CD4-positive, alpha-beta memory T cell (primary cell): ENCODE data around the gene PTPRM. TPM values are rescaled to one million over a fixed set of nuclear protein-coding genes. Genes with fewer than 3 reads are reported as not detected.
A peak's percentile ranks its signal among the peaks of the same experiment; 100 is the strongest.

ENCODE experiments used
- CTCF ChIA-PET: fragments of 350-600 bp; sonication (Branson Sonifier 250); formaldehyde crosslinking; loops from one replicate; lab custom pipeline; 2021; ENCODE audit warnings: inconsistent platforms; ENCODE audit not compliant: partially characterized antibody; lab: Charles Lee
- POLR2A ChIA-PET: fragments of 350-600 bp; sonication (Branson Sonifier 250); formaldehyde crosslinking; loops from one replicate; lab custom pipeline; 2021; ENCODE audit not compliant: partially characterized antibody; lab: Charles Lee
- DNase-seq, 5 donors: peaks; one replicate each; pipeline versions ENCODE4 v3.0.0 to v3.0.0-alpha.2; 2020 to 2022; ENCODE audit warnings: mixed read lengths in 1 of 5
- H3K27ac ChIP-seq: one replicate; pipeline ENCODE4 v1.7.0; 2013; ENCODE audit warnings: low read depth, low read length
- H3K27me3 ChIP-seq: 2 replicates; pipeline ENCODE4 v1.7.0; 2013; ENCODE audit warnings: mild to moderate bottlenecking, low read length, moderate library complexity; ENCODE audit not compliant: insufficient read depth
- H3K36me3 ChIP-seq: 2 replicates; pipeline ENCODE4 v1.7.0; 2013; ENCODE audit warnings: mild to moderate bottlenecking, low read length, moderate library complexity; ENCODE audit not compliant: insufficient read depth
- H3K4me1 ChIP-seq: 2 replicates; pipeline ENCODE4 v1.7.0; 2013; ENCODE audit warnings: mild to moderate bottlenecking, low read length, moderate library complexity; ENCODE audit not compliant: insufficient read depth
- H3K4me3 ChIP-seq, 2 donors: one replicate each; pipeline ENCODE4 v1.7.0; 2013; ENCODE audit warnings: low read length in 2 of 2, mild to moderate bottlenecking in 1 of 2
- H3K9me3 ChIP-seq, 2 donors: one replicate each; pipeline ENCODE4 v1.7.0; 2013; ENCODE audit warnings: low read length in 2 of 2, control low read depth in 1 of 2; ENCODE audit not compliant: control insufficient read depth in 1 of 2
- H3K27ac Mint-ChIP-seq, 7 donors: one replicate each; pipeline ENCODE4 v1.8.0; 2020 to 2021; ENCODE audit warnings: mixed read lengths in 7 of 7, mild to moderate bottlenecking in 6 of 7, inconsistent platforms in 3 of 7, moderate library complexity in 3 of 7
- H3K27me3 Mint-ChIP-seq, 2 donors: one replicate each; pipeline ENCODE4 v1.8.0; 2020 to 2021; ENCODE audit warnings: mixed read lengths in 2 of 2
- H3K36me3 Mint-ChIP-seq, 2 donors: one replicate each; pipeline ENCODE4 v1.8.0; 2020 to 2021; ENCODE audit warnings: mixed read lengths in 2 of 2, inconsistent platforms in 1 of 2, mild to moderate bottlenecking in 1 of 2
- H3K4me1 Mint-ChIP-seq, 4 donors: one replicate each; pipeline ENCODE4 v1.8.0; 2020 to 2021; ENCODE audit warnings: mixed read lengths in 4 of 4, mild to moderate bottlenecking in 1 of 4
- H3K4me3 Mint-ChIP-seq, 8 donors: one replicate each; pipeline ENCODE4 v1.8.0; 2020 to 2021; ENCODE audit warnings: mixed read lengths in 8 of 8, mild to moderate bottlenecking in 7 of 8, moderate library complexity in 6 of 8, inconsistent platforms in 3 of 8
- H3K9me3 Mint-ChIP-seq, 8 donors: one replicate each; pipeline ENCODE4 v1.8.0; 2020 to 2021; ENCODE audit warnings: mixed read lengths in 8 of 8, mild to moderate bottlenecking in 5 of 8, inconsistent platforms in 3 of 8, moderate library complexity in 1 of 8
- intact Hi-C: fragments of 100-400 bp; cut with micrococcal nuclease; formaldehyde crosslinking; loops from one replicate; pipeline ENCODE4 v1.15.1; 2023
- polyA plus RNA-seq, 2 donors: library from polyadenylated mRNA; unstranded; fragments of 300-500 nt; fragmentation: Illumina TruSeq; gene quantifications; one replicate each; pipeline ENCODE4 v1.2.3, GENCODE V29; 2021
- total RNA-seq, 2 experiments: library from RNA; stranded (reverse); gene quantifications; one replicate each; pipeline ENCODE4 v1.2.3, GENCODE V29; 2021

Gene PTPRM
- total and polyA plus RNA-seq, 4 experiments from 2014 or later = 6.7 to 20.1 (median 12.9) TPM

DNA sequence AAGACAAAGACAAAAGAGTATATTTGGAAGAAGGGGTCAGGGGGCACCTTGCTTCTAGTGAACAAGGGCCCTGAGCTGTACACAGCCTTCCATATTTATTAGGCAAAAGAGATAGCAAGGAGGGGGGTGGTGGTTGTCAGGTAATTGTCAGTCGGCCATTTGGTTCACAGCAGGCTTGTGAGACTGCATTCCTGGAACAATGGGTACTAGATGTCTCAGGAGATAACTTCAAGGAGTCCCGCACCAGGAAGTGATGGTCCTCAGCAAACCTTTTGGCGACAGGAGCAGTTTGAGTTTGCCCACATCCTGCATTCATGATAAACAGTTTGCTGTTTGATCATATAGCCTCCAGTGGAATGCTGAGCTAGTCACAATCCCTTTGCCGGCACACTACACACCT, 665.7 kb downstream of the PTPRM start:
- Mint-ChIP-seq H3K27me3 (no peaks in the 10 kb centered on the region), H3K27ac (peak overlapping the region in 2 of 7 donors; percentile 1 to 23), H3K4me1 (peaks cover 0 to 17% (median 5%) of the 10 kb centered on the region in 4 donors), H3K4me3 (no peak overlapping the region), H3K9me3 (peaks cover 0 to 3% (median under 1%) of the 10 kb centered on the region in 8 donors), H3K36me3 (no peaks in the 10 kb centered on the region)
- ChIA-PET CTCF (interaction anchor here (1.1 kb wide), 1 partner anchor 12 kb away, joined by 3 read pairs; no protein-coding TSS in a partner anchor), POLR2A (no interaction called here)
- Histone ChIP-seq H3K27me3 (no peaks in the 10 kb centered on the region), H3K4me1 (no peaks in the 10 kb centered on the region), H3K9me3 (no peaks in the 10 kb centered on the region), H3K4me3 (no peak overlapping the region), H3K36me3 (no peaks in the 10 kb centered on the region), H3K27ac (no peak overlapping the region)
- no peak for DNase-seq
- intact Hi-C loops = no loop called here

DNA sequence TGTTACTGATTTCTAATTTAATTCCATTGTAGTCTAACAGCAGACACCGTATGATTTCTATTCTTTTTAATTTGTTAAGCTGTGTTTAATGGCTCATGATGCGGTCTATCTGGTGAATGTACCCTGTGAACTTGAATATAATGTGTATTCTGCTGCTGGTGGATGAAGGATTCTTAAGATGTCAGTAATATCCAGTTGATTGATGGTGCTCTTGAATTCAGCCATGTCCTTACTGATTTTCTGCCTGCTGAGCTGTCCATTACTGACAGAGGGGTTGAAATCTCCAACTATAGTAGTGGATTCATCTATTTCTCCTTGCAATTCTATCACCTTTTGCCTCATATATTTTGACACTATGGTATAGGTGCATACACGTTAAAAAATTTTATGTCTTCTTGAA, 668.8 kb downstream of the PTPRM start:
- Mint-ChIP-seq H3K27me3 (no peaks in the 10 kb centered on the region), H3K4me1 (peaks cover 0 to 16% (median 5%) of the 10 kb centered on the region in 4 donors), H3K36me3 (peaks cover 0 to 3% of the 10 kb centered on the region in 2 donors), H3K27ac (no peak overlapping the region), H3K9me3 (peaks cover 0 to 7% (median 0%) of the 10 kb centered on the region in 8 donors), H3K4me3 (no peak overlapping the region)
- Histone ChIP-seq H3K9me3 (no peaks in the 10 kb centered on the region), H3K27me3 (no peaks in the 10 kb centered on the region), H3K36me3 (no peaks in the 10 kb centered on the region), H3K27ac (no peak overlapping the region), H3K4me1 (no peaks in the 10 kb centered on the region), H3K4me3 (no peak overlapping the region)
- ChIA-PET POLR2A (no interaction called here), CTCF (no interaction called here)
- no peak for DNase-seq
- intact Hi-C loops = no loop called here

DNA sequence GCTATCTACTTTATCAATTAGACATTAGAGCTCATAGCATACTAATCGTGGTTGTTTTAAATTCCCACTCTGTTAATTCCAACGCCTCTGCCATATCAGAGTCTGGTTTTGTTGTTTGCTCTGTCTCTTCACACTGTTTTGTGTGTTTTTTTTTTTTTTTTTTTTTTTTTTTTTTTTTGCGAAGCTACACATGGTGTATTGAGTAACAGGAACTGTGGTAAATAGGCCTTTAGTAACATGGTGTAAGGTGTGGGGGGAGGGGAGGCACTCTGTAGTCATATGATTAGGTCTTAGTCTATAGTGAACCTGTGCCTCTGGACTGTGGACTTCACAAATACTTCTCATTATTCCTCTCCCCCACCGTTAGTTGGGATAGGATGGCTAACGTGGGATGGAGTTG, 671.4 kb downstream of the PTPRM start:
- intact Hi-C loops = no loop called here
- Histone ChIP-seq H3K4me3 (no peak overlapping the region), H3K27ac (no peak overlapping the region), H3K9me3 (no peaks in the 10 kb centered on the region), H3K27me3 (no peaks in the 10 kb centered on the region), H3K4me1 (no peaks in the 10 kb centered on the region), H3K36me3 (no peaks in the 10 kb centered on the region)
- Mint-ChIP-seq H3K27ac (no peak overlapping the region), H3K36me3 (peaks cover 0 to 3% of the 10 kb centered on the region in 2 donors), H3K9me3 (peaks cover 0 to 7% (median 0%) of the 10 kb centered on the region in 8 donors), H3K4me1 (peaks cover 0 to 2% (median 0%) of the 10 kb centered on the region in 4 donors), H3K27me3 (no peaks in the 10 kb centered on the region), H3K4me3 (no peak overlapping the region)
- DNase-seq = no peak
- CTCF ChIA-PET = no interaction called here
- POLR2A ChIA-PET = no interaction called here

DNA sequence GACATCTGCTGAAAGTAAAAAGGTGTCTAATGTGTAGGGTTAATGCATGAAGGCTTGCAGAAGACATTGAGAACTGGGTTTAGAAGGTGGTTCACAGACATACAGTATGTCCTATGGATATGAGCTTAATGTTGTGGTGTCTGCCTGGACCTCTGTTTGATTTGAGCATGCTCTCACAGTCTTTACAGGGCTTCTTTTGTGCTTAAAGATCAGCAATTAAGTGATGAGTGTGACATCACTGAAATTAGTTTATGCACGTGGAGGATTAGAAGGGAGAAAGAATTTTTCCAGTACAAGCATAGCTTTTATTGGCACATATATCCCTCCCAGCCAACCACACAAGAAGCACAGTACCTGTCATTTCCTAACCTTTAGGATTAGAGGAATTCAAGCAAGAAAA, 674.6 kb downstream of the PTPRM start:
- POLR2A ChIA-PET = no interaction called here
- no peaks in the 10 kb centered on the region for H3K4me1 Mint-ChIP-seq
- peaks cover 0 to 7% (median 0%) of the 10 kb centered on the region in 8 donors for H3K9me3 Mint-ChIP-seq
- peaks cover 0 to 3% of the 10 kb centered on the region in 2 donors for H3K36me3 Mint-ChIP-seq
- Histone ChIP-seq H3K9me3 (no peaks in the 10 kb centered on the region), H3K27me3 (no peaks in the 10 kb centered on the region), H3K4me3 (no peak overlapping the region), H3K36me3 (no peaks in the 10 kb centered on the region), H3K4me1 (no peaks in the 10 kb centered on the region), H3K27ac (no peak overlapping the region)
- CTCF ChIA-PET = no interaction called here
- no peak for DNase-seq
- H3K27ac Mint-ChIP-seq = no peak overlapping the region
- no peaks in the 10 kb centered on the region for H3K27me3 Mint-ChIP-seq
- H3K4me3 Mint-ChIP-seq = no peak overlapping the region
- intact Hi-C loops = no loop called here

DNA sequence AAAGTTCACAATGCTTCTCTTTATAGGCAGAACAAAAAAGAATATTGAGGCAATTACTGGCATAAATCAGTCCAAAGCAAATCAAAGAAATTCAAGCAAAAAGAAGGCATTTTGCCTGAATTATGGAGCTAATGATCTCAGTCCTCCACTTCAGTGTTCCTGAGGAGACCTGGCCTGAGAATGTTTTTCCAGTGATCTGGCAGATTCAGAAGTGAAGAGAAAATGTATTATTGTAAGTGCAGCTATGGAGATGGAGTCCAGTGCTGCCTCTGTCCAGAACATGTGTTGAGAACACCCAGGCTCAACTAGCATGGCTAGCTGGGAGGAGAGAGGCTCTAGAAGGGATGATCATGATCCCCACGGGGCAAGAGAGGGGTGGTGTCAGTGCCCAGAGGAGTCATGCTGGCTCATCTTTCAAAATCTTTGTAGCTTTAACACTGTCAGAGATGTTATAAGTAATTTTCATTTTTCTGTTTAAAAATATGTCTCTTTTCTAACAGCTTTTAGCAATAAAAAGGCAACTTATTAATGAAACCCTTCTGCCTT, 675.1 kb downstream of the PTPRM start:
- Mint-ChIP-seq H3K9me3 (peaks cover 0 to 7% (median 0%) of the 10 kb centered on the region in 8 donors), H3K27ac (no peak overlapping the region), H3K27me3 (no peaks in the 10 kb centered on the region), H3K4me3 (no peak overlapping the region), H3K4me1 (no peaks in the 10 kb centered on the region), H3K36me3 (peaks cover 0 to 3% of the 10 kb centered on the region in 2 donors)
- no peak for DNase-seq
- intact Hi-C loops = no loop called here
- no peaks in the 10 kb centered on the region for H3K4me1 ChIP-seq
- H3K4me3 ChIP-seq = no peak overlapping the region
- no peaks in the 10 kb centered on the region for H3K36me3 ChIP-seq
- no peak overlapping the region for H3K27ac ChIP-seq
- POLR2A ChIA-PET = no interaction called here
- H3K9me3 ChIP-seq = no peaks in the 10 kb centered on the region
- CTCF ChIA-PET = no interaction called here
- H3K27me3 ChIP-seq = no peaks in the 10 kb centered on the region

DNA sequence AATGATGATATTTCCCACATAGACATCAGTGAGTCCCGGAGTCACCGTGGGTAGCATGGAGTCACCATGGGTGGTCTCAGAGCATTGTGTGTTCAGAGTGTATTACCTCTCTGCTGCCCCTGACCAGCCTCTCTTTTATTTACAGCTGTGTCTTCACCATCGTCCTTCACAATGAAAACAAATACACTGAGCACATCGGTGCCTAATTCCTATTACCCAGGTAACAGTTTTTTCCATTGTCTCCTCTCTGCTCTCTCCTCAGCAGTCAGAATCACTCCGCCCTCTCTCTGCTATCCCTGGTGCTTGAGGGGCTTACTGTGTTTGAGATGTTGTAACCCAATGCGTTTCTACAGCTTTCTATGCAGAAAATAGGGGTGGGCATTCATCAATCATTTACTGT, 680.6 kb downstream of the PTPRM start:
- POLR2A ChIA-PET = no interaction called here
- no peaks in the 10 kb centered on the region for H3K9me3 ChIP-seq
- no peak overlapping the region for H3K27ac ChIP-seq
- no peaks in the 10 kb centered on the region for H3K4me1 Mint-ChIP-seq
- intact Hi-C loops = no loop called here
- no peak for DNase-seq
- H3K27ac Mint-ChIP-seq = no peak overlapping the region
- no peaks in the 10 kb centered on the region for H3K9me3 Mint-ChIP-seq
- H3K36me3 Mint-ChIP-seq = peaks cover 0 to 3% of the 10 kb centered on the region in 2 donors
- CTCF ChIA-PET = no interaction called here
- no peak overlapping the region for H3K4me3 Mint-ChIP-seq
- H3K4me1 ChIP-seq = no peaks in the 10 kb centered on the region
- H3K27me3 ChIP-seq = no peaks in the 10 kb centered on the region
- no peaks in the 10 kb centered on the region for H3K27me3 Mint-ChIP-seq
- no peak overlapping the region for H3K4me3 ChIP-seq
- H3K36me3 ChIP-seq = no peaks in the 10 kb centered on the region

DNA sequence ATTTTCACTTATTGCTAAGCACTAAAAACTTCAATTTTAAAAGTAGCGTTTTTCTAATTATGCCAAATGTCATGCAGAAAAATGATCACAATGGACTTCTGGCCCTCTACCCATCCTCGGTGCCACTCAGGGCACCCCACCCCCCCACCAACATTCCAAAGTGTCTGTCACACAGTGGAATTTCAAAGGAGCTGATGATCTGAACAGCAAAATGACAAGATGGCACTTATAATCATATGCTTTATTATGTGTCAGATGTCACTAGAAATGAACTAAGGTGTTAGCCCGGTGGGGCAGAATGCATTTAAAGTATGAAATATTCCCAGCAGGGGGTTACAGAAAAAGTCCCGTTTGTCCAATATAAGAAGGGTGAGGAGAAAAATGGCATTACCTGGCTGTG, 681.5 kb downstream of the PTPRM start:
- Mint-ChIP-seq H3K36me3 (peaks cover 0 to 3% of the 10 kb centered on the region in 2 donors), H3K4me3 (no peak overlapping the region), H3K9me3 (no peaks in the 10 kb centered on the region), H3K27ac (no peak overlapping the region), H3K27me3 (no peaks in the 10 kb centered on the region), H3K4me1 (no peaks in the 10 kb centered on the region)
- no peak for DNase-seq
- no peak overlapping the region for H3K4me3 ChIP-seq
- ChIA-PET POLR2A (no interaction called here), CTCF (no interaction called here)
- H3K4me1 ChIP-seq = no peaks in the 10 kb centered on the region
- H3K9me3 ChIP-seq = no peaks in the 10 kb centered on the region
- H3K27ac ChIP-seq = no peak overlapping the region
- no peaks in the 10 kb centered on the region for H3K36me3 ChIP-seq
- intact Hi-C loops = no loop called here
- H3K27me3 ChIP-seq = no peaks in the 10 kb centered on the region
